CD4-positive, alpha-beta T cell treated with Interferon gamma for 1 hour (primary cell): Measurements from ENCODE around the gene NAA10.

Source experiments
- DNase-seq: peaks from one replicate; pipeline ENCODE4 v3.0.0-alpha.2; 2020

Gene NAA10

GRCh38 chrX:153882557-153882956 is 52.3 kb downstream of the NAA10 start:
- no peak for DNase-seq

- no peak for DNase-seq
Observed at GRCh38 chrX:153882086-153882498, 52.7 kb downstream of the NAA10 start.

GRCh38 chrX:153881281-153881680 is 53.6 kb downstream of the NAA10 start:
- DNase-seq = no peak

- DNase-seq = no peak
Observed at GRCh38 chrX:153880440-153880815, 54.4 kb downstream of the NAA10 start.

- no peak for DNase-seq
Observed at GRCh38 chrX:153879741-153880439, 54.9 kb downstream of the NAA10 start.
